HG02943 (cell line): ENCODE results near the gene PAPPA.

Source experiments
- ATAC-seq: cut with Tn5 transposase; IDR thresholded peaks from one replicate; pipeline ENCODE4 v1.9.1; 2021; ENCODE audit warnings: mild to moderate bottlenecking, low read depth, moderate library complexity; ENCODE audit not compliant: unreplicated experiment

PAPPA gene

DNA sequence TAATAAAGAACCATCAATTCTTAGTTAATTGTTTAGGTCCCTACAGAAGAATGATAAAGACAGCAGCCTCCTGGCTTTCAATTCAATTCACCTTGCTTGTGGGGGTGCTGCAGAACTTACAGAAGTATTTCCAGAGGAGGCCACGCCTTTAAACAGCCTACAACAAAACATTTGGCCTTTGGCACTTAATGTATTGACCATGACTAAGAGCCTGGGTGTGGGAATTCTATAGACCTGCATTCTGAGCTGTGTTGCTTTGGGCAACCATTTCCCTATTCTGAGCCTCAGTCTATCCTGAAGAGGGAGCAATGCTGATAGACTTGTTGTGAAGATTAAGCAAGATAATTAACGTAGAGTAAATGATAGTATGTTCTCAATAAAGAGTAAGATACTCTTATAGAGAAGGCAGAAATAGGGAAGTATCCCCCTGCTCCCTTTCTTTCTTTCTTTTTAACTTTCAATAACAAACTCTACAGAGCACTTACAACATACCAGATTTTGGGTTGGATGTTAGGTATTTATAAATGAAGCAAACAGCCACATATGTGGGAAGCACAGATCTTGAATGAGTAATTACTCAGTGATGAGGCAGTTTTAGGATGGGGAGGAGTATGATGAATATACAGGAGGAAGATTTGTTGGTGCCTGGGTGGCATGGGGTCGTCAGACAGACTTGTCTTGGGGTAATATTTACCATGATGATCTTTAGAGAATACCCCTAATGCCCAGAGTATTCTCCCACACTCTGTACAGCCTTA is 28.4 kb downstream of the PAPPA start:
- no peak for ATAC-seq

DNA sequence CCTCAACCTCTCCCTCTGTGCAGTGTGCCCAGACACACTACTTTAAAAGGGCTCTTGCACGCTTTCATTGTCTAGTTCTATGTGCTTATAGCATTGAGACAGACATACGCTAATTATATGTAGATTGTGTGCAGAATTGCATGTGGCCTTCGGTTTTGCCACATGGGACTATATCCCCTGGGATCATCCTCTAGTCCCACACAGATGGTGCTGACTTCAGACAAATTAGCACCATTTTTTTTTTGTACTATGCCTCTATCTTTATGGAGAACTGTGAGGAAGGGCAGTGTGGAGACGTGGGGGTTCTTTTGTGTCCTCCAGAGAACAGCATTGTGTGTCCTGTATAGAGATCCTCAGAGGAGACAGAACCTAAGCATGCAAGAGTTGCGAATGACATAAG is 29.3 kb downstream of the PAPPA start:
- no peak for ATAC-seq

DNA sequence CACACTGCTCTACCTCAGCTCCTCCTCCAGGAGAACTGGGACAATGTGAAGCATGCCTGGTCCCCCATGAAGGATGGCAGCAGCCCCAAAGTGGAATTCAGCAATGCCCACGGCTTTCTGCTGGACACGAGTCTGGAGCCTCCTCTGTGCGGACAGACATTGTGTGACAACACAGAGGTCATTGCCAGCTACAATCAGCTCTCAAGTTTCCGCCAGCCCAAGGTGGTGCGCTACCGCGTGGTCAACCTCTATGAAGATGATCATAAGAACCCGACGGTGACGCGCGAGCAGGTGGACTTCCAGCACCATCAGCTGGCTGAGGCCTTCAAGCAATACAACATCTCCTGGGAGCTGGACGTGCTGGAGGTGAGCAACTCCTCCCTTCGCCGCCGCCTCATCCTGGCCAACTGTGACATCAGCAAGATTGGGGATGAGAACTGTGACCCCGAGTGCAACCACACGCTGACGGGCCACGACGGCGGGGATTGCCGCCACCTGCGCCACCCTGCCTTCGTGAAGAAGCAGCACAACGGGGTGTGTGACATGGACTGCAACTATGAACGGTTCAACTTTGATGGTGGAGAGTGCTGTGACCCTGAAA is 34.1 kb downstream of the PAPPA start:
- no peak for ATAC-seq

DNA sequence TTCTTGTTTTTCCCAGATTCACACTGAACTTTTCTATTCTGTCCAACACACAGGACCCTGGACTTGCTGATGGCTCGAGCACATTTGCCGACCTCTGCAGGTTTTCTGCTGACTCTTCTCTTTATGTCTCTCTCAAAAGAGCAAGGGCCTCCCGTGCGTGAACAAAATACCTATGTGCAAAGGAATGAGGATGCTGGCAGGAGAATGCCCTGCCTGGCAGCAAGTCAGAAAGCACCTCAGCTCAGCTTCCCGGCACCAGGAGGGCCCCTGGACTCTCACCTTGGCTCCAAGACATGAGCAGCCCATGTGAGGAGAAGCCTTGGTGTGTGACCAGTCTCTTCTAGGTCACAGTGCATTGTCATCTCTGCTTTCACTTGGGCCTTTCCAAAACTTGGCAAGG is 36.1 kb downstream of the PAPPA start:
- no peak for ATAC-seq

DNA sequence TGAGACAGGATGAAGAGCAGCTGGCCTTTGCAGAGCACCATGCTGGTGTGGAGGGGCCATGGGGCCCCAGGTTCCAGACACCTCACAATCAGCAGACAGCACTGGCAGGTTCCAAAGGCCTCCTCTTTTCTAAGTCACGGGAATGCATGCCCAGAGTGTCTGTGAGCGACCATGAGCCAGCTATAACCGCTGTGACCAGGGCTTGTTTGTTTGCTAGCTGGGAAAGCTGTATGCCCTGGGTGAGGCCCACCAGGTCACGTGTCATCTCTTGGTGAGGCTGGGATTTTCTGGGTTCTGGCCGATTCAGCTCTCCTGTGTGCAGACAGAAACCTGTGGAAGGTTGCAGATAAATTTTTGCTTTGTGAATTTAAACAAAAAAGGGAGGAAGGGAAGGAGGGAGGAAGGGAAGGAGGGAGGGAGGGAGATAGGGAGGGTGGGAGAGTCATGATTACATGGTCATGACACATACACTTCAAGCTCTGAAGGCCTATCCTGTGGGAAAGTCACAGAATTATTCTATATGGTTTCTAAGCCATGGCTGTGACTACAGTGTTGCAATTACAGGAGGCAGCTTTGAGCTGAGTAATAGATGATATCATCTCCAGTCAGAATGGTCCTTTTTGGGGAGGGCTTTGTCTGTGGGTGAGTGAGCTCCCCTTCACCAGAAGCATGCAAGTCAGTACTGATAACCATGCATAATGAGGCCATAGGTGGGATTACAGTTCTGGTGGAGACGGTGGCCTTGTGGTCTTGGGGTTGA is 37.2 kb downstream of the PAPPA start:
- ATAC-seq, result no peak

DNA sequence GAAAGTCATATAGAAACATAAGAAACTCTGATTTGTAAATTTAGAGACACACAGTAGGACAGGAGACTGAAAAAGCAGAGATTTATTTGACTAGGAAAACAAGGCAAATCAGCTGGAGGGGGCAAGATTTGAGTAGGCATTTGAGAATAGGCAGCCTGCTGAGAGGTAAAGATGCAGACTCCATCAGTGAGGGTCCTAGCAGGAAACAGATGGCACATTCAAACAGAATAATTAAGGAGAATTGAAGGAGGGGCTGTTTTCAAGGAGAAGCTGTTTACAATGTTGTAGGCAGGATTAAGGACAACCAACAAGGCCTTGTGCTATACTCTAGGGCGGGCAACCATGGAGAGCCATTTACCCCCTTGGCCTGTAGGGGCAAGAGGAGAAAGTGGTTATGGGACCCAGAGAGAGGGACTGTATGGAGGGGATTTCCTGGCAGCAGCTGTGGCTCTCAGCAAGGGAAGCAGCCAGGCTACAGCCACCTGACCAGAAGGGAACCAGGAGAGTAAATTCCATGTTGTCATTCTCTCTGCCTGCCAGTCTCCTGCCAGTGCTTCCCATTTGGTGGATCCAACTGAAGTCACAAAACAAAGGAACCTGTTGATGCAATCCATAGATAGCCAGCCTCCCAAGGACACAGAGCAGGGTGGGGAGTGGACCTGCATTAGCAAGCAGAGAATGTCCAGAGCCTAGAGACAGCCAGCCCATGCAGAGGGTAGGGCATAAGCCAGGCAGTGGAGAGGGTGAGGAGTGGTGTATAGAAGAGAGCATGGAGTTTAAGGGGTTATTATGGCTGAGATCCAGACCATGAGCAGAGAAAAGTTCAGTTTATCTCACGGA is 38.2 kb downstream of the PAPPA start:
- no peak for ATAC-seq

DNA sequence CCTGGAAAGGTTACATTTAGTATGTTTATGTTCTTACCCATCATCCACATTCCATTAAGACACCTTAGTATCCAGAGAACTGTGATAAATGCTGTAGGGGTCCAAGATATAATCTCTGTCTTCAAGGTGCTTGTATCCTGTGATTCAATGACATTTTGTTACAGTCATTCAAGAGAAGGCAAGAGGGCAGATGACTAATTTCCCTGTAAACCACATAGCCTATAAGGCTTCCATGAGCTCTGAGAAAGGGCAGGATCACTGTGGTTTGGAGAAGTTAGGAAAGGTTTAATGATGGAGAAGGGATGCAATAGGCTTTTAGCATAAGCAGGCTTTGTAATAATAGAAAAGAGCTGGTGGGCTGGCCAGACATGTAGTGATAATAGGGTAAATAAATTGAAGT is 40.0 kb downstream of the PAPPA start:
- ATAC-seq, result no peak

DNA sequence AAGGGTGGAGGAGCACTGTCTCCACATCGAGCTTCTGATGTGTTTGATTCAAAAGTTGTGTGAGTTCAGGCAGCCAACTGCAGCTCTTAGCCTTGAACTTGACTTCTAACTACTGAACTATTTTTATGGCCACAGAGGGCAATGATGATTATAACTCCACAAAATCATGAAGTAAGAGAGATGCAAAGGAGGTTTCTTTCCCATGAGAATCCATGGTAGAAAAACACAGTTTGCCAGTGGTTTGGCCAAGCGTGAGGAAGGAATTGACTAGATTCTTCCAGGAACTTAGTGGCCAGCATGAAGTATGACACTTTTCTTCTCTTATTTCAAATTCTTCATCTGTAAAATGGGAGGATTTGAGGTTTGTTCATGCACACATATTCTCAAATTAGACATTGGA is 43.2 kb downstream of the PAPPA start:
- ATAC-seq, result no peak

DNA sequence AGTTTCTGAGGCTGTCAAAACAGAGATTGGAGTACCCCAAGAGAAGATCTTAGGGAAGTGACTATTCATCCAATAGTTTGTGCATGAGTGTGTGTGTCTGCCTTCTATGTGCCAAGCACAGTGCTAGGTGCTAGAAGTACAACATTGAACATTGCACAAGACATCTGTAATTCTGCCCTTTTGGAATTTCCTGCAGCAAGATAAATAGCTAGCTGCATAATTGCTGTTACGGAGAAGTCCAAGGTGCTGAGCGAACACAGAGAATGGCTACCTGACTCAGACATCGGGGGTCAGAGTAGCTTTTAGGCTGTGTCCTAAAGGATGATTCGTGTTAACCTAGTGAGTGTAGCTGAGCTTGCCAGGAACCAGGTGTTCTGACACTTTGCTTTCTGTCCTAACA is 44.8 kb downstream of the PAPPA start:
- no peak for ATAC-seq

DNA sequence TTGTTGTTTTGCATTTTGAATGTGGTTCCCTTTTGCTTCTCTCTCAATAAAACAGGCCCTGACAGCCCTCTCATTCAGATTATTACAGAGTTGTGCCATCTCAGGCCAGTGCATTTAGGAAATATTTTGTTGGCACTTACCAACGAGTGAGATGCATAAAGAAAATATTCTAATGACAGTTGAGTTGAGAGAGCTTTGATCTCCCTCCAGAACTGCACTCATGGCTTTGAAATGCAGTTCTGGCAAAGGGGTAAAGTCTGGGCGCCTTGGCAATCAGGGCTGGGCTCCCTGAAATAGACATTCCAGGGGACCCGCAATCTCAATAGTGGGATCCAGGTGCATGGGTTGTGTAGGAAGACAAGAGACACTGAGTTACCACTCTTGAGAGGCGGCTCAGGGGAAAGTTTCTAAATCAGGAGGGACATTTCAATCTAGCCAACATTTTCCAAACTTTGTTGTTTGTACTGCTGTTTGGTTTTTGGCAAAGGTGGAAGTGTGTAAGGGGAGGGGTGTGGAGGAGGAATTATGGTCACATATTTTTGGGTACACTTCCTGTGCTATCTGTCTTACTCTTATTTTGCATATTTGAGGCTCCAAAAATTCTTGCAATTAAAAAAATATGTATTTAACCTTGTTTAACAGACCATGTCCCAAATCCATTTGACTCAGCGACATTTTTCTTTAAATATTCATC is 48.8 kb downstream of the PAPPA start:
- ATAC-seq, result no peak

DNA sequence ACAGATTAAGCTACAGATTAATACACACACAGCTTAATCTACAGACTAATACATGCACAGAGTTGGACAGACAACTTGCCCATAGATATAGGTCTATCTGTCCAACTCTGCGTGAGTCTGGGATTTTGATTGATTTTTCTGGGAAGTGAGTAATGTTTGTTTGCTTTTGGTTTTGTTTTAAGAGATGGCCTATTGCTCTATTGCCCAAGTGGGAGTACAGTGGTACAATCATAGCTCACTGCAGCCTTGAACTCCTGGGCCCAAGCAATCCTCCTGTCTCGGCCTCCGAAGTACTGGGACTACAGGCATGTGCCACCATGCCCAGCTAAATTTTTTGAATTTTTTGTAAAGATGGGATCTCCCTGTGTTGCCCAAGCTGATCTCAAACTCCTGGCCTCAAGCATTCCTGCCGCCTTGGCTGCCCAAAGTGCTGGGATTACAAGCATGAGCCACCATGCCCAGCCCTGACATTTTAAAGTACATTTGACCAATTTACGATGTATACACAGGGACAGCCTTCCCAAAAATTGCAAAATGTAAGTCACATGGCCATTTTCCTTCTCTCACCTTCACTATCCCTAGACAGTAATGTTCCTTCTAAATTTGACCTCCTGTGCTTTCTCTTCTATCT is 50.8 kb downstream of the PAPPA start:
- ATAC-seq, result no peak

DNA sequence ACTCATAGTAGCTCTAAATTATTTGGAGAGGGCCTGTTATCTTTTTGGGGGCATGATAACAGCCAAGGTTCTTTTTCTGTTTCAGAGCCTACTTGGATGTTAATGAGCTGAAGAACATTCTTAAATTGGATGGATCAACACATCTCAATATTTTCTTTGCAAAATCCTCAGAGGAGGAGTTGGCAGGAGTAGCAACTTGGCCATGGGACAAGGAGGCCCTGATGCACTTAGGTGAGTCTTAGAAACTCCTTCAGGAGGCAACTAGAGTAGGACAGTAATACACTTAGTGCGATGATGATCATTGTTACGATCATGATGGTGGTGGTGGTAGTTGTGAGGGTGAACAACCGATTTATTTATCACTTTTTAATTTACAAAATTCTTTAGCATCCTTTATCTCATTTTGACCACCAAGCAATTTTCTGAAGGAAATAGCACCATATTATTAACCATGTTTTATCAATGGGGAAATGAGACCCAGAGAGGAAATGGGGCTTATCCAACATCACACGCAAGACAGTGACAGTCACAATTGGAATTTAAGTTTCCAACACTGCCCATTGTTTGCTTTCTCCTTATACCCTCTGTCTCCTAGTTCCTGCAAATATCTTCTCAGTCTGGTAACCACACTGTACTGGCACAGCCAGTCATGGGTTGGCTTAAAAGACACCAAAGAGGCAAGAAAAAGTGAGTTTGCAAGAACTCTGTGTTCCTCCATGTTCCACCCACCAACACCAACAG is 54.0 kb downstream of the PAPPA start:
- ATAC-seq, result no peak

DNA sequence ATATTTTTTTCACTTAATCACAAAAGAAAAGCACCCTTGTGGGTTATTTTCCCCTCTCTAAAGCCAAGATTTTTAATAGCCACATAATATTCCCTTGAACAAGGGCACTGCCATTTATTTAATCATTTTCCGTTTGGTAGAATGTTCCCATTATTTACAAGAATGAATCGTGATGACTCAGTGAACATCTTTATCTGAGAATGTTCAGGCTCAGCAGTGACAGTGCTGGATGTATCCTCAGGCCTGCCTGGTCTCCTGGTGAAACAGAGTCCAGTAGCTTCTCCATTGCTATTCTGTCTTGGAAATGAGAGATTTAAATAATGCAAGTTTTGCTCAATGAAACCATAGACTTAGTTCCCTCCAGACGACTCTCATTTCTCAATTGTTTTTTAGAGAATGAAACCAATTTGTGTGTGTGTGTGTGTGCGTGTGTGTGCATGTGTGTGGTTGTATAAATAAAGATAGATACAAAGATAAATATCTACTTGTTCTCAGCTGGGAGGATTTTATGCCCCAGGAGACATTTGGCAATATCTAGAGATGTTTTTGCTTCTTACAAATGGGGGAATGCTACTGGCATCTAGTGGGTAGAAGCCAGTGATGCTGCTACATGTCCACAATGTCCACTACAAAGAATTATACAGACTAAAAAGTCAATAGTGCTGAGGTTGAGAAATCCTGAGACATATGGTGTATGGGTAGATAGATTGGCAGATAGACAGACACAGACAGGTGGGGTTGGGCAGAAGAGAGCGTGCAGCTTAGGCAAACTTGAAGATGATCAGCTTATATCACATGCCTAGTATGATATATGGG is 55.0 kb downstream of the PAPPA start:
- ATAC-seq, result no peak

DNA sequence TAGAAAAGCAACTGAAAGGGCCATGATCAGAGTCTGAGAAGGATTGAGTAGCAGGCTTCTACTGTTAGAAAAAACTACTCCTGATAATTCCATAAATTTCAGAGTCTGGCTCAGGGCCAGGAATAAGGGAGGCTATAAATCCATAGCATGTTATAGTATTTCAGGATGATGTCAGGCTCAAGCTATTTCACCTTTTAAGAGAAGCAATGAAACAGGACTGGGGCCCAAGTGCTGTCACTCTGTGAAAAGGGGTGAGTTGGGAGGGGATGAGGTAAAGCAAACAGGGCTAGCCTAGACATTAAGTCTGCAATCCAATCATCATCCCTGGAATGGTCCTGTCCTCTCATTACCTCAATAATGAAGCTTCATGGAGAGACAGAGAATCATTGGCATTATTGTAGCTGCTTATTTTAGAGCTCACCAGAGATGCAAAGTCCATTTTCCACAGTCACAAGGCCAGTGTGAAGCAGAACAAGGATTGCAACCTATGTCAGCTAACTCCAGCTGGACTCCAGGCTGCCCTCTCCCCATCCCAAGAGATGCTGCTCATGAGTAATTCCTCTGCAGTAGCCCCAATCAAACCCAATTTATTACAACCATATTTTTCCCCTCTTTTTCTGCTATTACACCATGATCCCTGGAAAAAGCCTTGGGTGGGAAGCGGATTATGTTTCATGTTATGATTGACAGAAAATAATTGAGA is 56.0 kb downstream of the PAPPA start:
- no peak for ATAC-seq

DNA sequence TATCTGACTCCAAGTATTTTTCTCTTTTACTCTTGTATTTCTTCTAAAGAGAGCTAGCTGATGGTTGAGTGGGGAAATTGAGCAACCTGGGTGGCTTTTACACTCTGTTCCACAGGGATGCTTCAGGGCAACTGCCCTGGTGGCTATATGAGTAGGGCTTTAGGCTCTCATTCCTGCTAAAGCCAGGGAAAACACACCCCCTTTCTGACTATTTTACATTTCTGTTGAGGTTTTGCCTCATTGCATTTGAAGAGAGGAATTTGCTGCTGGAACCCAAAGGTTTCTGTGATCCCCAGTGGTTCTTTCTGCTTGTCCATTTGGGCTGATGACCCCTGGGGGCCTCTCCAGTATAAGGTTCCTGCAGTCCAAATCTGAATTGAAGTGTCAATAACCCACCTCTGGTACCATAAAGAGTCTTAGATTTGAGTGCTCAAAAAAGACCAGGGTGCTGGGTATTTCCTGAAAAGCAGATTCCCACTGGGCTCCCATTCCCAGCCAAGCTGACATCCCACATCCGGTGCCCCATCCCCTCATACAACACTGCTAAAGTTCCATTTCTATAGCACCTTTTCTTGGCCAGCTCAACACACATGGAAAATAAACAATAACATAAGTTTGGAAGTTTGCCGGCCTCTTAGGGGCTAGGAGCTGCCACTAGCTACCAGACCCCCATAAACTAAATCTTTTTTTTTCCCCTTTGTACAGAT is 59.5 kb downstream of the PAPPA start:
- ATAC-seq, result no peak

DNA sequence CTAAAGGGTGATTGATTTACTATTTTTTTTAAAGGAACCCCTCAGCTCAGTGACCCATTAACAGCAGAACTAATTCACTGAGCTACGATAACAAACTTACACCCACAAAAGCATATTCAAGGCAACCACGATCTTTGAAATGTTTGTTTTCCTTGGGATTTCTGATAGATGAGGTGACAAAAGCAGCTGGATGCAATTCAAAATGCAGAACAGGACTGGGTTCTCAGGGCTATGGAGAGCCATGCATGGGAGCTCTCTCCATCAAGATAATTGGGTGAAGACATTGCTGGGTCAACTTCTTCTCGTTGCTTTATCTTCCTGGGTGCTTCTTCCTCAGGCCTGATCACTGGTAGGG is 60.1 kb downstream of the PAPPA start:
- no peak for ATAC-seq

DNA sequence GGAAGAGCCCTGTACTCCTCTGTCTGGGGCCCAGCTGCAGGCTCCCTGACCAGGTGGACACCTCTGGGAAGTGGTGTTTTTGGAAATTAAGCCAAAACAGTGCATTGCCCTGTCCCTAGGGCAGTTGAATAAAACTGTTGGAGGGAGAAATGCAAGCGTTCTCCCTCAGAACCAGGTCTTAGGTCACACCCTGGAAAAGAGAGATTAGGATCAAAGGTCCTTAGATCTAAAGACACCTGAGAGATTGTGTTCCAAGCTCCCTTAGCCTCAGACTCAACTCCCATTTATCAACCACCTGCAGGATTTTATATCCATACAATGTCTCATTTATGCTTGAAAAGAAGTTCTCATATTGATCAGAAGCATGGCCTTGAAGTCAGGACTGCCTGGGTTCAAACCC is 64.8 kb downstream of the PAPPA start:
- ATAC-seq, result no peak
